Measurements from ENCODE around the gene ATAT1. TPM values are rescaled to one million over a fixed set of nuclear protein-coding genes. Genes with fewer than 3 reads are reported as not detected.

Gene ATAT1
- total RNA-seq, 1 donor = 4.7 TPM

GRCh38 chr6:30617565-30618269 lies 9.0 kb upstream of the ATAT1 start, which contains the start of gene MRPS18B:
Gene MRPS18B, plus strand, starts transcription at chr6:30617840. Its CDS starts 26 bp downstream, at chr6:30617866.
- peak within 1 kb of the TSS; percentile 99 for H3K27ac ChIP-seq (ENCODE audit: low read depth, low read length)
- peak within 1 kb of the TSS; percentile 98 for H3K4me3 ChIP-seq (ENCODE audit: insufficient read depth, low read length)
- H3K9me3 ChIP-seq (ENCODE audit: low read depth, low read length) = no peaks in the 10 kb centered on the region
- peaks cover 40% of the 10 kb centered on the region for H3K79me2 ChIP-seq (ENCODE audit: insufficient read depth, low read length)
- TF ChIP-seq CTCF (IDR thresholded peaks at IDR 0.05; ENCODE audit: extremely low read depth, low read depth, low read length) = no peak
- peaks cover 44% of the 10 kb centered on the region for H3K36me3 ChIP-seq (ENCODE audit: insufficient read depth, low read length)
- DNase-seq (ENCODE audit: insufficient read length, low spot score, missing footprints) = peak; percentile 93
- H4K20me1 ChIP-seq (ENCODE audit: insufficient read depth, low read length) = peaks cover 19% of the 10 kb centered on the region
- H2AFZ ChIP-seq (ENCODE audit: low read length) = peak within 1 kb of the TSS; percentile 96
- peaks cover 38% of the 10 kb centered on the region for H3K4me1 ChIP-seq (ENCODE audit: insufficient read depth, low read length)
- no peaks in the 10 kb centered on the region for H3K27me3 ChIP-seq (ENCODE audit: insufficient read depth, low read length)
- peak within 1 kb of the TSS; percentile 98 for H3K4me2 ChIP-seq (ENCODE audit: insufficient read depth, low read length)

GRCh38 chr6:30618270-30618797 lies 8.3 kb upstream of the ATAT1 start:
- DNase-seq (ENCODE audit: insufficient read length, low spot score, missing footprints) = no peak
- H3K4me3 ChIP-seq (ENCODE audit: insufficient read depth, low read length) = peak overlapping the region; percentile 98
- peaks cover 50% of the 10 kb centered on the region for H3K36me3 ChIP-seq (ENCODE audit: insufficient read depth, low read length)
- peak overlapping the region; percentile 96 for H2AFZ ChIP-seq (ENCODE audit: low read length)
- peak overlapping the region; percentile 98 for H3K4me2 ChIP-seq (ENCODE audit: insufficient read depth, low read length)
- peaks cover 40% of the 10 kb centered on the region for H3K79me2 ChIP-seq (ENCODE audit: insufficient read depth, low read length)
- H3K27me3 ChIP-seq (ENCODE audit: insufficient read depth, low read length) = no peaks in the 10 kb centered on the region
- no peaks in the 10 kb centered on the region for H3K9me3 ChIP-seq (ENCODE audit: low read depth, low read length)
- no peak for TF ChIP-seq CTCF (IDR thresholded peaks at IDR 0.05; ENCODE audit: extremely low read depth, low read depth, low read length)
- peaks cover 32% of the 10 kb centered on the region for H3K4me1 ChIP-seq (ENCODE audit: insufficient read depth, low read length)
- H3K27ac ChIP-seq (ENCODE audit: low read depth, low read length) = peak overlapping the region; percentile 99
- H4K20me1 ChIP-seq (ENCODE audit: insufficient read depth, low read length) = peaks cover 14% of the 10 kb centered on the region

- peaks cover 36% of the 10 kb centered on the region for H3K79me2 ChIP-seq (ENCODE audit: insufficient read depth, low read length)
- H3K4me3 ChIP-seq (ENCODE audit: insufficient read depth, low read length) = no peak overlapping the region
- peaks cover 2% of the 10 kb centered on the region for H4K20me1 ChIP-seq (ENCODE audit: insufficient read depth, low read length)
- no peaks in the 10 kb centered on the region for H3K9me3 ChIP-seq (ENCODE audit: low read depth, low read length)
- DNase-seq (ENCODE audit: insufficient read length, low spot score, missing footprints) = no peak
- H3K27ac ChIP-seq (ENCODE audit: low read depth, low read length) = no peak overlapping the region
- no peak overlapping the region for H3K4me2 ChIP-seq (ENCODE audit: insufficient read depth, low read length)
- H3K36me3 ChIP-seq (ENCODE audit: insufficient read depth, low read length) = peaks cover 60% of the 10 kb centered on the region
- no peak for TF ChIP-seq CTCF (IDR thresholded peaks at IDR 0.05; ENCODE audit: extremely low read depth, low read depth, low read length)
- no peak overlapping the region for H2AFZ ChIP-seq (ENCODE audit: low read length)
- no peaks in the 10 kb centered on the region for H3K27me3 ChIP-seq (ENCODE audit: insufficient read depth, low read length)
- peaks cover 19% of the 10 kb centered on the region for H3K4me1 ChIP-seq (ENCODE audit: insufficient read depth, low read length)
These were observed 7.1 kb upstream of the ATAT1 start for GRCh38 chr6:30619561-30619960.

- Histone ChIP-seq H3K4me1 (ENCODE audit: insufficient read depth, low read length) (peaks cover 10% of the 10 kb centered on the region), H4K20me1 (ENCODE audit: insufficient read depth, low read length) (no peaks in the 10 kb centered on the region), H3K27ac (ENCODE audit: low read depth, low read length) (no peak overlapping the region), H3K27me3 (ENCODE audit: insufficient read depth, low read length) (no peaks in the 10 kb centered on the region), H3K36me3 (ENCODE audit: insufficient read depth, low read length) (peaks cover 64% of the 10 kb centered on the region), H3K9me3 (ENCODE audit: low read depth, low read length) (no peaks in the 10 kb centered on the region), H3K4me3 (ENCODE audit: insufficient read depth, low read length) (no peak overlapping the region), H3K4me2 (ENCODE audit: insufficient read depth, low read length) (no peak overlapping the region), H2AFZ (ENCODE audit: low read length) (no peak overlapping the region), H3K79me2 (ENCODE audit: insufficient read depth, low read length) (peaks cover 14% of the 10 kb centered on the region)
- TF ChIP-seq CTCF (IDR thresholded peaks at IDR 0.05; ENCODE audit: extremely low read depth, low read depth, low read length) = no peak
- DNase-seq (ENCODE audit: insufficient read length, low spot score, missing footprints) = no peak
These were observed 1.2 kb upstream of the ATAT1 start for GRCh38 chr6:30625511-30625910.
